Endothelial cell of umbilical vein (primary cell): ENCODE results near the gene LCE2D.

Source experiments
- MAX ChIP-seq: IDR thresholded peaks from 2 replicates; pipeline ENCODE4 v1.6.1; 2011; ENCODE audit not compliant: insufficient read depth, insufficient read length
- POLR2AphosphoS5 ChIP-seq: IDR thresholded peaks from 2 replicates; pipeline ENCODE4 v1.6.1; 2012; ENCODE audit warnings: low read depth, mild to moderate bottlenecking, control low read depth, low read length, moderate library complexity; ENCODE audit not compliant: insufficient read depth
- TF ChIP-seq, protein P1 (sequence below), 2 donors: IDR thresholded peaks; 1 replicate in 1 of 2; 2 replicates in 1 of 2; pipeline ENCODE4 v1.5.1; 2011; ENCODE audit warnings: low read length in 2 of 2, mild to moderate bottlenecking in 2 of 2, moderate library complexity in 2 of 2, control low read depth in 1 of 2, inconsistent platforms in 1 of 2, low read depth in 1 of 2; ENCODE audit not compliant: insufficient read depth in 1 of 2; ENCODE audit errors: extremely low read depth in 1 of 2

DNA sequence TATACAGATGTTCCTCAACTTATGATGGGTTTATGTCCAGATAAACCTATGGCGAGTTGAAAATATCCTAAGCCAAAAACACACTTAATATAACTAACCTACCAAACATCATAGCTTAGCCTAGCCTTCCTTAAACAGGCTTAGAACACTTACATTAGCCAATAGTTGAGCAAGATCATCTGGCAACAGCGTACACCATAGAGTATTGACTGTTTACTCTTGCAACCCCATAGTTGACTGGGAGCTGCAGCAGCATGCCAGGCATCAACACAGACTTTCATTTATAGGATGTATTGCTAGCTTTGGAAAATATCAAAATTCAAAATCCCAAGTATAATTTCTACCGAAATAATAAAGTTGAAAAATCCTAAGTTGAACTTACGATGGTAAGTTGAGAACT lies 5.5 kb upstream of the LCE2D start:
- TF ChIP-seq, protein P1, sequence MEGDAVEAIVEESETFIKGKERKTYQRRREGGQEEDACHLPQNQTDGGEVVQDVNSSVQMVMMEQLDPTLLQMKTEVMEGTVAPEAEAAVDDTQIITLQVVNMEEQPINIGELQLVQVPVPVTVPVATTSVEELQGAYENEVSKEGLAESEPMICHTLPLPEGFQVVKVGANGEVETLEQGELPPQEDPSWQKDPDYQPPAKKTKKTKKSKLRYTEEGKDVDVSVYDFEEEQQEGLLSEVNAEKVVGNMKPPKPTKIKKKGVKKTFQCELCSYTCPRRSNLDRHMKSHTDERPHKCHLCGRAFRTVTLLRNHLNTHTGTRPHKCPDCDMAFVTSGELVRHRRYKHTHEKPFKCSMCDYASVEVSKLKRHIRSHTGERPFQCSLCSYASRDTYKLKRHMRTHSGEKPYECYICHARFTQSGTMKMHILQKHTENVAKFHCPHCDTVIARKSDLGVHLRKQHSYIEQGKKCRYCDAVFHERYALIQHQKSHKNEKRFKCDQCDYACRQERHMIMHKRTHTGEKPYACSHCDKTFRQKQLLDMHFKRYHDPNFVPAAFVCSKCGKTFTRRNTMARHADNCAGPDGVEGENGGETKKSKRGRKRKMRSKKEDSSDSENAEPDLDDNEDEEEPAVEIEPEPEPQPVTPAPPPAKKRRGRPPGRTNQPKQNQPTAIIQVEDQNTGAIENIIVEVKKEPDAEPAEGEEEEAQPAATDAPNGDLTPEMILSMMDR (IDR thresholded peaks at IDR 0.05; ENCODE audit: extremely low read depth in 1 of 2, insufficient read depth in 1 of 2, low read depth in 1 of 2, low read length in 2 of 2): no peak
- TF ChIP-seq POLR2AphosphoS5: no peak
- no peak for TF ChIP-seq MAX
